HepG2 (cell line): ENCODE data around the gene DDX39B. TPM values are rescaled to one million over a fixed set of nuclear protein-coding genes. Genes with fewer than 3 reads are reported as not detected.

Source experiments
- DMTF1 ChIP-seq: sonication (generic); formaldehyde crosslinking; IDR thresholded peaks from 2 replicates; pipeline ENCODE4 v1.4.0; 2020; ENCODE audit warnings: mild to moderate bottlenecking, missing genetic modification reagents
- DPF2 ChIP-seq: sonication (generic); formaldehyde crosslinking; IDR thresholded peaks from 2 replicates; pipeline ENCODE4 v1.4.0; 2020; ENCODE audit warnings: mild to moderate bottlenecking, low read depth, missing genetic modification reagents, borderline replicate concordance
- GRHL1 ChIP-seq: sonication (generic); formaldehyde crosslinking; conservative IDR thresholded peaks from 2 replicates; pipeline ENCODE4 v1.8.0; 2022; ENCODE audit warnings: missing genetic modification reagents
- KMT2A ChIP-seq: sonication (generic); formaldehyde crosslinking; IDR thresholded peaks from 2 replicates; pipeline ENCODE4 v1.4.0; 2020; ENCODE audit warnings: missing genetic modification reagents
- MED13 ChIP-seq: sonication (generic); formaldehyde crosslinking; IDR thresholded peaks from 2 replicates; pipeline ENCODE4 v1.5.0; 2020; ENCODE audit warnings: missing genetic modification reagents
- MXD4 ChIP-seq: IDR thresholded peaks from 2 replicates; pipeline ENCODE4 v1.6.1; 2016; ENCODE audit warnings: mild to moderate bottlenecking, missing biosample characterization, missing genetic modification reagents
- NFATC3 ChIP-seq: sonication (generic); formaldehyde crosslinking; IDR thresholded peaks from 2 replicates; pipeline ENCODE4 v1.5.1; 2020; ENCODE audit warnings: mild to moderate bottlenecking, missing genetic modification reagents
- PHF21A ChIP-seq: sonication (generic); formaldehyde crosslinking; IDR thresholded peaks from 2 replicates; pipeline ENCODE4 v1.5.0; 2020; ENCODE audit warnings: mild to moderate bottlenecking, missing genetic modification reagents
- PPARG ChIP-seq: conservative IDR thresholded peaks from 2 replicates; pipeline ENCODE4 v1.6.1; 2016; ENCODE audit warnings: missing biosample characterization, missing genetic modification reagents
- SNAI1 ChIP-seq: sonication (generic); formaldehyde crosslinking; IDR thresholded peaks from 2 replicates; pipeline ENCODE4 v1.5.0; 2020; ENCODE audit warnings: mild to moderate bottlenecking, missing genetic modification reagents, borderline replicate concordance
- SP4 ChIP-seq: sonication (generic); formaldehyde crosslinking; IDR thresholded peaks from 2 replicates; pipeline ENCODE4 v1.8.1; 2023; ENCODE audit warnings: mild to moderate bottlenecking, missing genetic modification reagents
- SRY ChIP-seq: sonication (generic); formaldehyde crosslinking; IDR thresholded peaks from 2 replicates; pipeline ENCODE4 v1.8.0; 2022; ENCODE audit warnings: mild to moderate bottlenecking, missing genetic modification reagents
- TCF7 ChIP-seq: sonication (generic); IDR thresholded peaks from 2 replicates; pipeline ENCODE4 v1.6.1; 2016; ENCODE audit warnings: antibody characterized with exemption, low read depth
- TCF7L2 ChIP-seq: IDR thresholded peaks from 2 replicates; pipeline ENCODE4 v1.6.1; 2011; ENCODE audit warnings: mild to moderate bottlenecking, low read depth, low read length, moderate library complexity
- ZBTB21 ChIP-seq: sonication (generic); formaldehyde crosslinking; IDR thresholded peaks from 2 replicates; pipeline ENCODE4 v1.4.0; 2020; ENCODE audit warnings: missing genetic modification reagents
- ZBTB49 ChIP-seq: sonication (generic); formaldehyde crosslinking; IDR thresholded peaks from 2 replicates; pipeline ENCODE4 v1.4.0; 2020; ENCODE audit warnings: missing genetic modification reagents, borderline replicate concordance
- ZFP36L1 ChIP-seq: sonication (generic); formaldehyde crosslinking; IDR thresholded peaks from 2 replicates; pipeline ENCODE4 v1.8.0; 2022; ENCODE audit warnings: mild to moderate bottlenecking, missing genetic modification reagents, moderate library complexity
- ZNF337 ChIP-seq: sonication (generic); formaldehyde crosslinking; IDR thresholded peaks from 2 replicates; pipeline ENCODE4 v1.5.1; 2020; ENCODE audit warnings: missing genetic modification reagents, low read depth, mild to moderate bottlenecking, borderline replicate concordance
- ZNF530 ChIP-seq: sonication (generic); formaldehyde crosslinking; IDR thresholded peaks from 2 replicates; pipeline ENCODE4 v1.5.0; 2020; ENCODE audit warnings: low read depth, mild to moderate bottlenecking, missing genetic modification reagents
- ZNF678 ChIP-seq: sonication (generic); formaldehyde crosslinking; IDR thresholded peaks from 2 replicates; pipeline ENCODE4 v1.4.0; 2020; ENCODE audit warnings: mild to moderate bottlenecking, missing genetic modification reagents
- polyA plus RNA-seq, 8 experiments: library from polyadenylated mRNA; depleted of rRNA in 3 of 8; stranded (reverse) in 7 of 8; unstranded in 1 of 8; fragments of >200 nt; fragmentation: Illumina TruSeq in 4 of 8; extraction: Trizol in 4 of 8; gene quantifications; 2 replicates each; pipeline versions ENCODE4 v1.2.1 to v1.2.3, GENCODE V29; 2011 to 2016; ENCODE audit warnings: low read depth in 4 of 8, missing spikeins in 1 of 8, mixed read lengths in 1 of 8; ENCODE audit not compliant: insufficient read depth in 1 of 8
- total RNA-seq, 5 experiments: library from RNA; depleted of rRNA; stranded (reverse); fragments of >200 nt; fragmentation: Illumina TruSeq; extraction: Trizol; gene quantifications; 2 replicates each; pipeline ENCODE4 v1.2.3, GENCODE V29; 2016; ENCODE audit warnings: low read depth in 1 of 5

Gene DDX39B
- total and polyA plus RNA-seq, 2 of the 13 experiments (the other 11 are each of a cell fraction or from before 2014, with no cell fraction given) = 570 to 678 TPM

GRCh38 chr6:31529329-31530150 is 12.3 kb downstream of the DDX39B start (continued):
- TF ChIP-seq ZBTB49 (CRISPR knock-in tag) (no peak), TCF7 (no peak), NFATC3 (no peak), ZNF678 (CRISPR knock-in tag) (no peak), MED13 (CRISPR knock-in tag) (0 out of 2 replicates have a peak, but pooled peaks have one; percentile 64), DPF2 (CRISPR knock-in tag) (0 out of 2 replicates have a peak, but pooled peaks have one; percentile 28), ZFP36L1 (0 out of 2 replicates have a peak, but pooled peaks have one; percentile 19), PPARG (CRISPR knock-in tag) (no peak), MXD4 (CRISPR knock-in tag) (no peak), SNAI1 (CRISPR knock-in tag) (no peak), DMTF1 (no peak), KMT2A (0 out of 2 replicates have a peak, but pooled peaks have one; percentile 6), TCF7L2 (no peak), ZNF337 (no peak), GRHL1 (CRISPR knock-in tag) (no peak), SRY (CRISPR knock-in tag) (peak; percentile 74; the same call in 1 of the 2 replicates), ZBTB21 (CRISPR knock-in tag) (no peak), ZNF530 (no peak), SP4 (no peak), PHF21A (CRISPR knock-in tag) (no peak)
